IMR-90 (cell line): ENCODE results near the gene FHDC1. TPM values are rescaled to one million over a fixed set of nuclear protein-coding genes. Genes with fewer than 3 reads are reported as not detected.

Experiments used
- ATAC-seq: fragments of 200-7000 bp; cut with Tn5 transposase; 2 replicates; pipeline ENCODE4 v1.9.1; 2020; ENCODE audit warnings: low read depth, mild to moderate bottlenecking, moderate library complexity
- BruUV-seq: library from RNA; stranded (reverse); fragments of 400-500 nt; replicated peaks from 2 replicates; lab custom pipeline; 2021; lab: Mats Ljungman, UMichigan
- CTCF ChIA-PET: fragments of 300-600 bp; formaldehyde crosslinking; extraction: SDS; loops from one replicate; lab custom pipeline; 2021; ENCODE audit warnings: antibody characterized with exemption; lab: Yijun Ruan, JAX
- POLR2A ChIA-PET: fragments of 300-600 bp; sonication (Branson Sonifier 250); formaldehyde crosslinking; loops from one replicate; lab custom pipeline; 2022; ENCODE audit warnings: antibody characterized with exemption; ENCODE audit not compliant: unreplicated experiment; lab: Charles Lee
- DNase-seq: peaks from one replicate; pipeline ENCODE4 v3.0.0; 2013
- H2AFZ ChIP-seq: replicated peaks from 2 replicates; pipeline ENCODE3; 2013; ENCODE audit warnings: low read length, mild to moderate bottlenecking; ENCODE audit not compliant: poor library complexity
- H2AK5ac ChIP-seq: 2 replicates; pipeline ENCODE4 v1.6.1; 2013; ENCODE audit warnings: low read depth, low read length, inconsistent platforms
- H2AK9ac ChIP-seq: replicated peaks from 2 replicates; pipeline ENCODE3; 2013; ENCODE audit warnings: mild to moderate bottlenecking, low read depth, low read length, moderate library complexity; ENCODE audit not compliant: poor library complexity
- H2BK120ac ChIP-seq: 2 replicates; pipeline ENCODE4 v1.6.1; 2013; ENCODE audit warnings: low read depth, low read length, inconsistent platforms
- H2BK15ac ChIP-seq: 3 replicates; pipeline ENCODE4 v1.6.1; 2013; ENCODE audit warnings: low read depth, low read length, inconsistent platforms
- H2BK20ac ChIP-seq: 2 replicates; pipeline ENCODE4 v1.6.1; 2013; ENCODE audit warnings: low read depth, mild to moderate bottlenecking, inconsistent platforms, low read length, moderate library complexity
- H2BK5ac ChIP-seq: 2 replicates; pipeline ENCODE4 v1.6.1; 2013; ENCODE audit warnings: mild to moderate bottlenecking, low read depth, low read length, inconsistent platforms; ENCODE audit not compliant: poor library complexity, severe bottlenecking
- H3K14ac ChIP-seq: replicated peaks from 2 replicates; pipeline ENCODE4 v1.6.1; 2013; ENCODE audit warnings: low read depth, low read length, inconsistent platforms
- H3K18ac ChIP-seq: 2 replicates; pipeline ENCODE4 v1.6.1; 2013; ENCODE audit warnings: low read depth, low read length, control low read depth
- H3K23ac ChIP-seq: 2 replicates; pipeline ENCODE4 v1.6.1; 2013; ENCODE audit warnings: low read depth, low read length, inconsistent platforms
- H3K27ac ChIP-seq: 2 replicates; pipeline ENCODE4 v1.5.1; 2013; ENCODE audit warnings: mild to moderate bottlenecking, control low read depth, low read length; ENCODE audit not compliant: insufficient read depth
- H3K27me3 ChIP-seq: 2 replicates; pipeline ENCODE4 v1.6.1; 2013; ENCODE audit warnings: low read length; ENCODE audit not compliant: control insufficient read depth, insufficient read depth
- H3K36me3 ChIP-seq: 2 replicates; pipeline ENCODE4 v1.6.1; 2013; ENCODE audit warnings: low read length, mixed read lengths; ENCODE audit not compliant: control insufficient read depth, insufficient read depth
- H3K4ac ChIP-seq: 2 replicates; pipeline ENCODE4 v1.6.1; 2013; ENCODE audit warnings: low read depth, low read length, inconsistent platforms
- H3K4me1 ChIP-seq: 2 replicates; pipeline ENCODE4 v1.6.1; 2013; ENCODE audit warnings: low read length, mixed read lengths; ENCODE audit not compliant: control insufficient read depth, insufficient read depth
- H3K4me2 ChIP-seq: 2 replicates; pipeline ENCODE4 v1.6.1; 2013; ENCODE audit warnings: low read depth, mild to moderate bottlenecking, control low read depth, low read length, moderate library complexity
- H3K4me3 ChIP-seq: 2 replicates; pipeline ENCODE4 v1.5.1; 2013; ENCODE audit warnings: low read depth, mild to moderate bottlenecking, control low read depth, low read length, moderate library complexity; ENCODE audit not compliant: insufficient read depth
- H3K56ac ChIP-seq: 2 replicates; pipeline ENCODE4 v1.6.1; 2013; ENCODE audit warnings: low read length, inconsistent platforms; ENCODE audit not compliant: insufficient read depth; ENCODE audit errors: extremely low read depth
- H3K79me1 ChIP-seq, 2 experiments: 2 replicates each; pipeline ENCODE4 v1.6.1; 2013; ENCODE audit warnings: low read length in 2 of 2, inconsistent platforms in 1 of 2, low read depth in 1 of 2
- H3K9ac ChIP-seq: 2 replicates; pipeline ENCODE4 v1.6.1; 2013; ENCODE audit warnings: low read depth, low read length, control low read depth
- H3K9me1 ChIP-seq: 2 replicates; pipeline ENCODE4 v1.6.1; 2013; ENCODE audit warnings: low read length, inconsistent platforms; ENCODE audit not compliant: insufficient read depth
- H3K9me3 ChIP-seq: 2 replicates; pipeline ENCODE4 v1.6.1; 2013; ENCODE audit warnings: low read length; ENCODE audit not compliant: control insufficient read depth, insufficient read depth
- H4K20me1 ChIP-seq: 2 replicates; pipeline ENCODE4 v1.6.1; 2013; ENCODE audit warnings: low read length, inconsistent platforms; ENCODE audit not compliant: insufficient read depth
- H4K5ac ChIP-seq: 2 replicates; pipeline ENCODE4 v1.6.1; 2013; ENCODE audit warnings: mild to moderate bottlenecking, low read depth, low read length, control low read depth
- H4K8ac ChIP-seq, 2 experiments: 2 replicates each; pipeline ENCODE4 v1.6.1; 2013; ENCODE audit warnings: low read depth in 2 of 2, low read length in 2 of 2, control low read depth in 1 of 2, inconsistent platforms in 1 of 2
- H4K91ac ChIP-seq: 2 replicates; pipeline ENCODE4 v1.6.1; 2013; ENCODE audit warnings: low read depth, low read length, inconsistent platforms; ENCODE audit not compliant: insufficient read depth
- BHLHE40 ChIP-seq: fragments of 150-350 bp; IDR thresholded peaks from 2 replicates; pipeline ENCODE4 v1.6.1; 2016; ENCODE audit warnings: mild to moderate bottlenecking, low read depth, low read length
- CHD1 ChIP-seq: IDR thresholded peaks from 2 replicates; pipeline ENCODE4 v1.6.1; 2012; ENCODE audit warnings: low read depth, low read length, improper control_type of control experiment
- FOS ChIP-seq: fragments of 150-350 bp; IDR thresholded peaks from 2 replicates; pipeline ENCODE4 v1.6.1; 2016; ENCODE audit warnings: low read depth, low read length
- MAFK ChIP-seq: IDR thresholded peaks from 2 replicates; pipeline ENCODE4 v1.6.1; 2012; ENCODE audit warnings: low read depth, low read length, improper control_type of control experiment
- MAZ ChIP-seq: IDR thresholded peaks from 2 replicates; pipeline ENCODE4 v1.6.1; 2012; ENCODE audit warnings: low read depth, mild to moderate bottlenecking, low read length, improper control_type of control experiment, moderate library complexity, borderline replicate concordance
- MXI1 ChIP-seq: IDR thresholded peaks from 2 replicates; pipeline ENCODE4 v1.6.1; 2012; ENCODE audit warnings: low read depth, mild to moderate bottlenecking, low read length, moderate library complexity, borderline replicate concordance
- NFE2L2 ChIP-seq: fragments of 150-350 bp; IDR thresholded peaks from 2 replicates; pipeline ENCODE4 v1.6.1; 2016; ENCODE audit warnings: low read depth, mild to moderate bottlenecking, low read length
- POLR2A ChIP-seq: IDR thresholded peaks from 2 replicates; pipeline ENCODE4 v1.6.1; 2012; ENCODE audit warnings: mild to moderate bottlenecking, low read depth, low read length
- RAD21 ChIP-seq: IDR thresholded peaks from 2 replicates; pipeline ENCODE4 v1.6.1; 2012; ENCODE audit warnings: low read length, improper control_type of control experiment
- RCOR1 ChIP-seq: IDR thresholded peaks from 2 replicates; pipeline ENCODE4 v1.6.1; 2012; ENCODE audit warnings: mild to moderate bottlenecking, low read length, improper control_type of control experiment; ENCODE audit not compliant: insufficient replicate concordance
- RFX5 ChIP-seq: IDR thresholded peaks from 2 replicates; pipeline ENCODE4 v1.8.0; 2012; ENCODE audit warnings: low read depth, mild to moderate bottlenecking, low read length, moderate library complexity
- USF2 ChIP-seq: fragments of 150-350 bp; IDR thresholded peaks from 2 replicates; pipeline ENCODE4 v1.6.1; 2017; ENCODE audit warnings: mild to moderate bottlenecking, antibody characterized with exemption, low read length, low read depth
- WGBS, 2 experiments: methylation state at CpG; one replicate each; pipeline versions ENCODE4 v1.1.5 to v1.1.7; 2013; ENCODE audit warnings: missing lambda C conversion rate in 2 of 2; ENCODE audit not compliant: insufficient read length in 1 of 2; ENCODE audit errors: extremely low coverage in 2 of 2; 5-methylcytosine and 5-hydroxymethylcytosine counted together
- dilution Hi-C: fragments of 300-500 bp; cut with HindIII; formaldehyde crosslinking; loops from one replicate; pipeline ENCODE4 v1.14.3; 2018; ENCODE audit warnings: low sequenced_read_pairs; ENCODE audit not compliant: unreplicated experiment
- in situ Hi-C: fragments of 300-500 bp; cut with MboI; formaldehyde crosslinking; loops from 3 replicates; pipeline ENCODE4 v1.14.3; 2019; ENCODE audit warnings: low sequenced_read_pairs, inconsistent platforms, mixed read lengths
- intact Hi-C: fragments of 100-400 bp; cut with micrococcal nuclease; formaldehyde crosslinking; loops from 2 replicates; pipeline ENCODE4 v1.10.0; 2022
- polyA plus RNA-seq, 3 experiments: library from polyadenylated mRNA; depleted of rRNA; stranded (reverse); fragments of >200 nt; gene quantifications; 2 replicates each; pipeline ENCODE4 v1.2.3, GENCODE V29; 2012; ENCODE audit warnings: low replicate concordance in 1 of 3
- total RNA-seq: library from RNA; depleted of rRNA; stranded (reverse); fragments of >200 nt; gene quantifications from 2 replicates; pipeline ENCODE4 v1.2.3, GENCODE V29; 2012
- TF ChIP-seq, protein P1 (sequence below): fragments of 150-350 bp; IDR thresholded peaks from 2 replicates; pipeline ENCODE4 v1.6.1; 2016; ENCODE audit warnings: low read depth, mild to moderate bottlenecking, low read length, moderate library complexity, borderline replicate concordance

FHDC1 gene
- total and polyA plus RNA-seq, 2 of the 4 experiments (the other 2 are of a cell fraction), result under 0.01 to 0.09 TPM

- TF ChIP-seq MAFK (no peak), FOS (no peak), USF2 (no peak), POLR2A (no peak), RFX5 (no peak), RCOR1 (no peak), MAZ (no peak), MXI1 (no peak), NFE2L2 (no peak), RAD21 (no peak), CHD1 (no peak), BHLHE40 (no peak)
- TF ChIP-seq, protein P1, sequence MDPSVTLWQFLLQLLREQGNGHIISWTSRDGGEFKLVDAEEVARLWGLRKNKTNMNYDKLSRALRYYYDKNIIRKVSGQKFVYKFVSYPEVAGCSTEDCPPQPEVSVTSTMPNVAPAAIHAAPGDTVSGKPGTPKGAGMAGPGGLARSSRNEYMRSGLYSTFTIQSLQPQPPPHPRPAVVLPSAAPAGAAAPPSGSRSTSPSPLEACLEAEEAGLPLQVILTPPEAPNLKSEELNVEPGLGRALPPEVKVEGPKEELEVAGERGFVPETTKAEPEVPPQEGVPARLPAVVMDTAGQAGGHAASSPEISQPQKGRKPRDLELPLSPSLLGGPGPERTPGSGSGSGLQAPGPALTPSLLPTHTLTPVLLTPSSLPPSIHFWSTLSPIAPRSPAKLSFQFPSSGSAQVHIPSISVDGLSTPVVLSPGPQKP, result no peak
- intact Hi-C loops, result no loop called here
- in situ Hi-C loops, result no loop called here
- Histone ChIP-seq H3K4me3 (no peak overlapping the region), H2BK15ac (no peak overlapping the region), H4K5ac (no peak overlapping the region), H2BK5ac (no peak overlapping the region), H3K9me3 (peaks cover 7% of the 10 kb centered on the region; the same call in 1 of the 2 replicates), H3K27me3 (peaks cover 17% of the 10 kb centered on the region), H3K14ac (no peak overlapping the region), H2BK20ac (no peak overlapping the region), H3K4ac (no peak overlapping the region), H3K56ac (no peak overlapping the region), H4K20me1 (no peaks in the 10 kb centered on the region), H3K18ac (no peak overlapping the region), H3K23ac (no peak overlapping the region), H3K79me1 (no peaks in the 10 kb centered on the region), H3K4me2 (no peak overlapping the region), H3K9me1 (no peaks in the 10 kb centered on the region), H2BK120ac (no peak overlapping the region), H4K91ac (no peak overlapping the region), H3K9ac (no peak overlapping the region), H3K27ac (no peak overlapping the region), H4K8ac (no peak overlapping the region), H3K36me3 (no peaks in the 10 kb centered on the region), H3K4me1 (no peaks in the 10 kb centered on the region), H2AK9ac (no peak overlapping the region), H2AFZ (no peak overlapping the region), H2AK5ac (no peak overlapping the region)
- DNase-seq (no peak), ATAC-seq (no peak)
- ChIA-PET POLR2A (no interaction called here), CTCF (no interaction called here)
- BruUV-seq, result no TSS peak
- WGBS, 2 experiments, result no CpG with 5 or more reads among the region's 6 CpGs
- dilution Hi-C loops, result no loop called here
These were observed 88.3 kb downstream of the FHDC1 start for GRCh38 chr4:153024466-153024865.
